ENCODE results near the gene PITPNM1.
"Not testable (repeated sequence)": the region's sequence is repeated elsewhere in the genome, so short reads cannot be mapped to it uniquely, and the experiment has no call there.

Gene PITPNM1

GRCh38 chr11:67504950-67505581 lies at the start of gene PITPNM1:
PITPNM1 (minus strand) TSS chr11:67505363; CDS start chr11:67504180, 1,183 bp downstream.
- peaks cover 4% of the 10 kb centered on the region; the same call in 1 of the 2 replicates for H3K36me3 ChIP-seq (ENCODE audit: insufficient read depth, low read length)
- peak within 1 kb of the TSS; percentile 34; the same call in 1 of the 2 replicates for H2AFZ ChIP-seq (ENCODE audit: low read length)
- peaks cover 6% of the 10 kb centered on the region for H3F3A ChIP-seq (ENCODE audit: low read depth)
- H3K9me2 ChIP-seq (replicated peaks; ENCODE audit: low read depth, low read length), result no peaks in the 10 kb centered on the region
- peaks cover 38% of the 10 kb centered on the region for H3K79me2 ChIP-seq (ENCODE audit: insufficient read depth, low read length)
- H3K9me3 ChIP-seq (ENCODE audit: insufficient read depth, low read depth, low read length), result no peaks in the 10 kb centered on the region
- peak within 1 kb of the TSS; percentile 95 for H3K4me3 ChIP-seq (ENCODE audit: low read length, poor library complexity, severe bottlenecking)
- peak within 1 kb of the TSS; percentile 98 for H3K4me2 ChIP-seq (ENCODE audit: low read depth, low read length, poor library complexity, severe bottlenecking)
- H3K27me3 ChIP-seq (ENCODE audit: insufficient read depth, low read length, poor library complexity, severe bottlenecking), result no peaks in the 10 kb centered on the region
- H3K4me1 ChIP-seq (ENCODE audit: insufficient read depth, low read length, poor library complexity, severe bottlenecking), result peaks cover 48% of the 10 kb centered on the region
- H4K20me1 ChIP-seq (ENCODE audit: insufficient read depth, low read length, poor library complexity, severe bottlenecking), result peaks cover 31% of the 10 kb centered on the region
- H3K9ac ChIP-seq (ENCODE audit: low read depth, low read length, poor library complexity, severe bottlenecking), result peak within 1 kb of the TSS; percentile 80
- no peak for TF ChIP-seq EZH2phosphoT487 (IDR thresholded peaks at IDR 0.05; ENCODE audit: borderline replicate concordance)
- TF ChIP-seq, protein P1, sequence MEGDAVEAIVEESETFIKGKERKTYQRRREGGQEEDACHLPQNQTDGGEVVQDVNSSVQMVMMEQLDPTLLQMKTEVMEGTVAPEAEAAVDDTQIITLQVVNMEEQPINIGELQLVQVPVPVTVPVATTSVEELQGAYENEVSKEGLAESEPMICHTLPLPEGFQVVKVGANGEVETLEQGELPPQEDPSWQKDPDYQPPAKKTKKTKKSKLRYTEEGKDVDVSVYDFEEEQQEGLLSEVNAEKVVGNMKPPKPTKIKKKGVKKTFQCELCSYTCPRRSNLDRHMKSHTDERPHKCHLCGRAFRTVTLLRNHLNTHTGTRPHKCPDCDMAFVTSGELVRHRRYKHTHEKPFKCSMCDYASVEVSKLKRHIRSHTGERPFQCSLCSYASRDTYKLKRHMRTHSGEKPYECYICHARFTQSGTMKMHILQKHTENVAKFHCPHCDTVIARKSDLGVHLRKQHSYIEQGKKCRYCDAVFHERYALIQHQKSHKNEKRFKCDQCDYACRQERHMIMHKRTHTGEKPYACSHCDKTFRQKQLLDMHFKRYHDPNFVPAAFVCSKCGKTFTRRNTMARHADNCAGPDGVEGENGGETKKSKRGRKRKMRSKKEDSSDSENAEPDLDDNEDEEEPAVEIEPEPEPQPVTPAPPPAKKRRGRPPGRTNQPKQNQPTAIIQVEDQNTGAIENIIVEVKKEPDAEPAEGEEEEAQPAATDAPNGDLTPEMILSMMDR (conservative IDR thresholded peaks at IDR 0.05; ENCODE audit: low read length), result no peak

GRCh38 chr11:67551697-67552096 lies 46.5 kb upstream of the PITPNM1 start:
- H3K4me1 ChIP-seq (ENCODE audit: insufficient read depth, low read length, poor library complexity, severe bottlenecking); H3K9ac ChIP-seq (ENCODE audit: low read depth, low read length, poor library complexity, severe bottlenecking); H4K20me1 ChIP-seq (ENCODE audit: insufficient read depth, low read length, poor library complexity, severe bottlenecking); H3K4me3 ChIP-seq (ENCODE audit: low read length, poor library complexity, severe bottlenecking); H3K9me2 ChIP-seq (replicated peaks; ENCODE audit: low read depth, low read length); H3K4me2 ChIP-seq (ENCODE audit: low read depth, low read length, poor library complexity, severe bottlenecking); H3K36me3 ChIP-seq (ENCODE audit: insufficient read depth, low read length); H3K79me2 ChIP-seq (ENCODE audit: insufficient read depth, low read length); H3F3A ChIP-seq (ENCODE audit: low read depth); H3K27me3 ChIP-seq (ENCODE audit: insufficient read depth, low read length, poor library complexity, severe bottlenecking); H3K9me3 ChIP-seq (ENCODE audit: insufficient read depth, low read depth, low read length); H2AFZ ChIP-seq (ENCODE audit: low read length): not testable (repeated sequence)

DNA sequence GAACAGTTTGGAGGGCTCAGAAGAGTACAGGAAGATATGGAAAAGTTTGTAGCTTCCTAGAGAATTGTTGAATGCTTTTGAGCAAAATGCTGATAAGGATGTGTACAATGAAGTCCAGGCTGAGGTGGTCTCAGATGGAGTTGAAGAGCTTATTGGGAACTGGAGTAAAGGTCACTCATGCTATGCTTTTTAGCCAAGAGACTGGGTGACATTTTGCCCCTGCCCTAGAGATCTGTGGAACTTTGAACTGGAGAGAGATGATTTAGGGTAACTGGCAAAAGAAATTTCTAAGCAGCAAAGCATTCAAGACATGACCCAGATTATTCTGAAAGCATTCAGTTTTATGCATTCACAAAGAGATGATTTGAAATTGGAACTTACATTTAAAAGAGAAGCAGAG lies 46.0 kb upstream of the PITPNM1 start:
- peaks cover 4% of the 10 kb centered on the region for H3K4me1 ChIP-seq (ENCODE audit: insufficient read depth, low read length, poor library complexity, severe bottlenecking)
- no peaks in the 10 kb centered on the region for H4K20me1 ChIP-seq (ENCODE audit: insufficient read depth, low read length, poor library complexity, severe bottlenecking)
- H3F3A ChIP-seq (ENCODE audit: low read depth), result no peaks in the 10 kb centered on the region
- no peaks in the 10 kb centered on the region for H3K36me3 ChIP-seq (ENCODE audit: insufficient read depth, low read length)
- no peak for TF ChIP-seq EZH2phosphoT487 (IDR thresholded peaks at IDR 0.05; ENCODE audit: borderline replicate concordance)
- TF ChIP-seq, protein P1 (conservative IDR thresholded peaks at IDR 0.05; ENCODE audit: low read length), result no peak
- no peak overlapping the region for H3K9ac ChIP-seq (ENCODE audit: low read depth, low read length, poor library complexity, severe bottlenecking)
- no peaks in the 10 kb centered on the region for H3K9me2 ChIP-seq (replicated peaks; ENCODE audit: low read depth, low read length)
- no peaks in the 10 kb centered on the region for H3K27me3 ChIP-seq (ENCODE audit: insufficient read depth, low read length, poor library complexity, severe bottlenecking)
- no peaks in the 10 kb centered on the region; the same call in 1 of the 2 replicates for H3K9me3 ChIP-seq (ENCODE audit: insufficient read depth, low read depth, low read length)
- no peak overlapping the region for H3K4me2 ChIP-seq (ENCODE audit: low read depth, low read length, poor library complexity, severe bottlenecking)
- H2AFZ ChIP-seq (ENCODE audit: low read length), result no peak overlapping the region
- no peak overlapping the region for H3K4me3 ChIP-seq (ENCODE audit: low read length, poor library complexity, severe bottlenecking)
- no peaks in the 10 kb centered on the region for H3K79me2 ChIP-seq (ENCODE audit: insufficient read depth, low read length)

All from Loucy (cell line).